SK-N-SH (cell line): ENCODE measurements around the gene FAM241A.

Experiments
- RAD21 ChIP-seq: IDR thresholded peaks from 2 replicates; pipeline ENCODE4 v1.6.1; 2012; ENCODE audit warnings: mild to moderate bottlenecking, low read length
- TAF1 ChIP-seq: IDR thresholded peaks from 2 replicates; pipeline ENCODE4 v1.6.1; 2012; ENCODE audit warnings: low read depth, mild to moderate bottlenecking, low read length, moderate library complexity, borderline replicate concordance
- TF ChIP-seq, protein P1 (sequence below): IDR thresholded peaks from 2 replicates; pipeline ENCODE4; 2012
- TF ChIP-seq, protein P2 (sequence below): IDR thresholded peaks from 2 replicates; pipeline ENCODE4 v1.6.1; 2012; ENCODE audit warnings: mild to moderate bottlenecking, low read depth, low read length, moderate library complexity
- TF ChIP-seq, protein P3 (sequence below): fragments of 200-600 bp; sonication (generic); IDR thresholded peaks from 2 replicates; pipeline ENCODE4 v1.6.1; 2017; ENCODE audit warnings: antibody characterized with exemption, mild to moderate bottlenecking, moderate library complexity
- TF ChIP-seq, protein P4 (sequence below): fragments of 150-350 bp; IDR thresholded peaks from 2 replicates; pipeline ENCODE4 v1.6.1; 2017; ENCODE audit warnings: antibody characterized with exemption, low read length, low read depth, borderline replicate concordance

DNA sequence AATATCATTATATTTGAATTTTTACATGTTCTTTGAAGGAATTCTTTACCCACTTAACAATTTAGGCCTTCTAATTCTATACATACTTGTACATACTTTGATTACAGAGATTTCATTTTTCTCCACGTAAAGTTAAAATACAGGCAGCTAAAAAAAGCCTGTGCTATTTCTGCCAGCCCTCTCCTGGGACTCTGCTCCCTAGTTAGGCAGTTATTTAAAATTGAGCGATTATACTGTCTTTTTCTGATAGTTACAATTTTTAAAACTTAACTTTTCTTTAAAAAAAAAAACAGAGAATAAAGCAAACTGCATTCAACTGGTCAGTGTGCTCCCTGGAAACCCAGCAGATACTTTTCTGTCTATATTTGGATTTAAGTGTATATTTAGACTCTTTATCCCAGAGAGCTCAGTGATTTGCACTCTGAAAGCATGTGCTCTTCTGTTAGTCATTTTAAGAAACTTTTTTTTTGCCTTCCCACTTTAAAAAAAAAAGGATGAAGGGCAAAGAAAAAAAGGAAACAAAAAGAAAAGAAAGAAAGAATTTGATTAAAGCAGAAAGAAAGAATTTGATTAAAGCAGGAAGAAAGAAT lies 18.1 kb upstream of the FAM241A start:
- TF ChIP-seq, protein P1, sequence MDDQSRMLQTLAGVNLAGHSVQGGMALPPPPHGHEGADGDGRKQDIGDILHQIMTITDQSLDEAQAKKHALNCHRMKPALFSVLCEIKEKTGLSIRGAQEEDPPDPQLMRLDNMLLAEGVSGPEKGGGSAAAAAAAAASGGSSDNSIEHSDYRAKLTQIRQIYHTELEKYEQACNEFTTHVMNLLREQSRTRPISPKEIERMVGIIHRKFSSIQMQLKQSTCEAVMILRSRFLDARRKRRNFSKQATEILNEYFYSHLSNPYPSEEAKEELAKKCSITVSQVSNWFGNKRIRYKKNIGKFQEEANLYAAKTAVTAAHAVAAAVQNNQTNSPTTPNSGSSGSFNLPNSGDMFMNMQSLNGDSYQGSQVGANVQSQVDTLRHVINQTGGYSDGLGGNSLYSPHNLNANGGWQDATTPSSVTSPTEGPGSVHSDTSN: no peak
- TF ChIP-seq, protein P2, sequence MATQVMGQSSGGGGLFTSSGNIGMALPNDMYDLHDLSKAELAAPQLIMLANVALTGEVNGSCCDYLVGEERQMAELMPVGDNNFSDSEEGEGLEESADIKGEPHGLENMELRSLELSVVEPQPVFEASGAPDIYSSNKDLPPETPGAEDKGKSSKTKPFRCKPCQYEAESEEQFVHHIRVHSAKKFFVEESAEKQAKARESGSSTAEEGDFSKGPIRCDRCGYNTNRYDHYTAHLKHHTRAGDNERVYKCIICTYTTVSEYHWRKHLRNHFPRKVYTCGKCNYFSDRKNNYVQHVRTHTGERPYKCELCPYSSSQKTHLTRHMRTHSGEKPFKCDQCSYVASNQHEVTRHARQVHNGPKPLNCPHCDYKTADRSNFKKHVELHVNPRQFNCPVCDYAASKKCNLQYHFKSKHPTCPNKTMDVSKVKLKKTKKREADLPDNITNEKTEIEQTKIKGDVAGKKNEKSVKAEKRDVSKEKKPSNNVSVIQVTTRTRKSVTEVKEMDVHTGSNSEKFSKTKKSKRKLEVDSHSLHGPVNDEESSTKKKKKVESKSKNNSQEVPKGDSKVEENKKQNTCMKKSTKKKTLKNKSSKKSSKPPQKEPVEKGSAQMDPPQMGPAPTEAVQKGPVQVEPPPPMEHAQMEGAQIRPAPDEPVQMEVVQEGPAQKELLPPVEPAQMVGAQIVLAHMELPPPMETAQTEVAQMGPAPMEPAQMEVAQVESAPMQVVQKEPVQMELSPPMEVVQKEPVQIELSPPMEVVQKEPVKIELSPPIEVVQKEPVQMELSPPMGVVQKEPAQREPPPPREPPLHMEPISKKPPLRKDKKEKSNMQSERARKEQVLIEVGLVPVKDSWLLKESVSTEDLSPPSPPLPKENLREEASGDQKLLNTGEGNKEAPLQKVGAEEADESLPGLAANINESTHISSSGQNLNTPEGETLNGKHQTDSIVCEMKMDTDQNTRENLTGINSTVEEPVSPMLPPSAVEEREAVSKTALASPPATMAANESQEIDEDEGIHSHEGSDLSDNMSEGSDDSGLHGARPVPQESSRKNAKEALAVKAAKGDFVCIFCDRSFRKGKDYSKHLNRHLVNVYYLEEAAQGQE: no peak
- TF ChIP-seq, protein P3, sequence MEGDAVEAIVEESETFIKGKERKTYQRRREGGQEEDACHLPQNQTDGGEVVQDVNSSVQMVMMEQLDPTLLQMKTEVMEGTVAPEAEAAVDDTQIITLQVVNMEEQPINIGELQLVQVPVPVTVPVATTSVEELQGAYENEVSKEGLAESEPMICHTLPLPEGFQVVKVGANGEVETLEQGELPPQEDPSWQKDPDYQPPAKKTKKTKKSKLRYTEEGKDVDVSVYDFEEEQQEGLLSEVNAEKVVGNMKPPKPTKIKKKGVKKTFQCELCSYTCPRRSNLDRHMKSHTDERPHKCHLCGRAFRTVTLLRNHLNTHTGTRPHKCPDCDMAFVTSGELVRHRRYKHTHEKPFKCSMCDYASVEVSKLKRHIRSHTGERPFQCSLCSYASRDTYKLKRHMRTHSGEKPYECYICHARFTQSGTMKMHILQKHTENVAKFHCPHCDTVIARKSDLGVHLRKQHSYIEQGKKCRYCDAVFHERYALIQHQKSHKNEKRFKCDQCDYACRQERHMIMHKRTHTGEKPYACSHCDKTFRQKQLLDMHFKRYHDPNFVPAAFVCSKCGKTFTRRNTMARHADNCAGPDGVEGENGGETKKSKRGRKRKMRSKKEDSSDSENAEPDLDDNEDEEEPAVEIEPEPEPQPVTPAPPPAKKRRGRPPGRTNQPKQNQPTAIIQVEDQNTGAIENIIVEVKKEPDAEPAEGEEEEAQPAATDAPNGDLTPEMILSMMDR: no peak
- TF ChIP-seq RAD21: no peak
- TF ChIP-seq TAF1: no peak
- TF ChIP-seq, protein P4, sequence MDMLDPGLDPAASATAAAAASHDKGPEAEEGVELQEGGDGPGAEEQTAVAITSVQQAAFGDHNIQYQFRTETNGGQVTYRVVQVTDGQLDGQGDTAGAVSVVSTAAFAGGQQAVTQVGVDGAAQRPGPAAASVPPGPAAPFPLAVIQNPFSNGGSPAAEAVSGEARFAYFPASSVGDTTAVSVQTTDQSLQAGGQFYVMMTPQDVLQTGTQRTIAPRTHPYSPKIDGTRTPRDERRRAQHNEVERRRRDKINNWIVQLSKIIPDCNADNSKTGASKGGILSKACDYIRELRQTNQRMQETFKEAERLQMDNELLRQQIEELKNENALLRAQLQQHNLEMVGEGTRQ: no peak
